A673 (cell line): ENCODE measurements around the gene NPVF.

Experiments used
- CTCF ChIP-seq: fragments of 300-800, 200-600 bp; sonication (generic); conservative IDR thresholded peaks from 2 replicates; pipeline ENCODE4 v1.5.1; 2017; ENCODE audit warnings: low read depth, mild to moderate bottlenecking, antibody characterized with exemption, low read length, moderate library complexity, mixed read lengths
- EZH2 ChIP-seq: fragments of 200-600 bp; sonication (generic); IDR thresholded peaks from 2 replicates; pipeline ENCODE4 v1.6.1; 2017; ENCODE audit warnings: borderline replicate concordance, low read depth, mild to moderate bottlenecking, mixed read lengths, antibody characterized with exemption, low read length; ENCODE audit not compliant: poor library complexity, severe bottlenecking

GRCh38 chr7:25260862-25261494, 32.7 kb upstream of the NPVF start:
- no peak for TF ChIP-seq CTCF
- TF ChIP-seq EZH2: no peak
